Measurements from ENCODE around the gene ABCA7. TPM values are rescaled to one million over a fixed set of nuclear protein-coding genes. Genes with fewer than 3 reads are reported as not detected.
A peak's percentile ranks its signal among the peaks of the same experiment; 100 is the strongest.

ABCA7 gene
- total RNA-seq, 1 experiment from 2014 or later = 91.4 TPM

DNA sequence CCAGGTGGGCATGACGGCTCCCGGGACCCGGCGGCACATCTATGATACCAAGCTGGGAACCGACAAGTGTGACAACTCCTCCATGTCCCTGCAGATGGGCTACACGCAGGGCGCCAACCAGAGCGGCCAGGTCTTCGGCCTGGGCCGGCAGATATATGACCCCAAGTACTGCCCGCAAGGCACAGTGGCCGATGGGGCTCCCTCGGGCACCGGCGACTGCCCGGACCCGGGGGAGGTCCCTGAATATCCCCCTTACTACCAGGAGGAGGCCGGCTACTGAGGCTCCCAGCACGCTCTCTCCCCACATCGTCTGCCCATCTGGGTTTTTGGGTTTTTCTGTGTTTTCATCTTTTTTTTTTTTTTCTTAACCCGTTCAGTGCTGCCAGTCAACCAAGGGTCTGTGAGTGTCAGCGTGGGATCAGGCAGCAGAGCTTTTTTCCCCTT, 2.3 kb upstream of the ABCA7 start:
- Histone ChIP-seq H3K9ac (ENCODE audit: low read length) (no peak overlapping the region), H3K79me2 (ENCODE audit: insufficient read depth, low read length) (peaks cover 19% of the 10 kb centered on the region; the same call in 1 of the 2 replicates), H3K4me2 (ENCODE audit: low read length) (no peak overlapping the region), H3K4me3 (replicated peaks in 1 of 2; ENCODE audit: low read depth in 1 of 2, low read length in 2 of 2) (no peak overlapping the region), H3K4me1 (ENCODE audit: control insufficient read depth in 1 of 2, insufficient read depth in 2 of 2, low read length in 2 of 2) (peaks cover 16 to 49% of the 10 kb centered on the region in 2 experiments), H2AFZ (ENCODE audit: low read depth, low read length, poor library complexity, severe bottlenecking) (no peak overlapping the region), H3K27me3 (ENCODE audit: insufficient read depth, low read length) (no peaks in the 10 kb centered on the region), H3K36me3 (ENCODE audit: control insufficient read depth in 1 of 2, insufficient read depth in 2 of 2, low read length in 2 of 2) (peaks cover 8 to 12% of the 10 kb centered on the region in 2 experiments; a peak in 3 of 4 replicates), H4K20me1 (ENCODE audit: insufficient read depth) (no peaks in the 10 kb centered on the region), H3K9me2 (ENCODE audit: insufficient read depth) (no peaks in the 10 kb centered on the region), H3K27ac (ENCODE audit: low read depth, low read length) (peak overlapping the region; percentile 36; the same call in 1 of the 2 replicates), H3K9me3 (ENCODE audit: control insufficient read depth in 1 of 2, insufficient read depth in 1 of 2, low read depth in 1 of 2, low read length in 2 of 2) (no peaks in the 10 kb centered on the region)
- DNase-seq (ENCODE audit: low read depth, low spot score) (no peak), ATAC-seq (no peak)
- RAD21 ChIA-PET (ENCODE audit: low non-redundant PET in 1 of 2, low total read pairs in 2 of 2, uncharacterized antibody in 2 of 2, unreplicated experiment in 2 of 2) = no interaction called here
- POLR2A ChIA-PET = interaction anchor here (7.8 kb wide), 1 partner anchor 10 kb away, joined by 85 read pairs; the partner anchor contains the start of gene CNN2
- no TSS peak for BruUV-seq (replicated peaks)
- TF ChIP-seq, protein P1, sequence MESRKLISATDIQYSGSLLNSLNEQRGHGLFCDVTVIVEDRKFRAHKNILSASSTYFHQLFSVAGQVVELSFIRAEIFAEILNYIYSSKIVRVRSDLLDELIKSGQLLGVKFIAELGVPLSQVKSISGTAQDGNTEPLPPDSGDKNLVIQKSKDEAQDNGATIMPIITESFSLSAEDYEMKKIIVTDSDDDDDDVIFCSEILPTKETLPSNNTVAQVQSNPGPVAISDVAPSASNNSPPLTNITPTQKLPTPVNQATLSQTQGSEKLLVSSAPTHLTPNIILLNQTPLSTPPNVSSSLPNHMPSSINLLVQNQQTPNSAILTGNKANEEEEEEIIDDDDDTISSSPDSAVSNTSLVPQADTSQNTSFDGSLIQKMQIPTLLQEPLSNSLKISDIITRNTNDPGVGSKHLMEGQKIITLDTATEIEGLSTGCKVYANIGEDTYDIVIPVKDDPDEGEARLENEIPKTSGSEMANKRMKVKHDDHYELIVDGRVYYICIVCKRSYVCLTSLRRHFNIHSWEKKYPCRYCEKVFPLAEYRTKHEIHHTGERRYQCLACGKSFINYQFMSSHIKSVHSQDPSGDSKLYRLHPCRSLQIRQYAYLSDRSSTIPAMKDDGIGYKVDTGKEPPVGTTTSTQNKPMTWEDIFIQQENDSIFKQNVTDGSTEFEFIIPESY (IDR thresholded peaks at IDR 0.05; ENCODE audit: extremely low read depth, insufficient replicate concordance, low read length) = no peak
- no peak for TF ChIP-seq SIN3A (IDR thresholded peaks at IDR 0.05; ENCODE audit: low read depth)
- TF ChIP-seq RAD21 (IDR thresholded peaks at IDR 0.05; ENCODE audit: low read depth) = no peak
- no peak for TF ChIP-seq SRF (IDR thresholded peaks at IDR 0.05; ENCODE audit: low read depth)
- TF ChIP-seq JUND (IDR thresholded peaks at IDR 0.05) = no peak
- no peak for TF ChIP-seq POLR2A (IDR thresholded peaks at IDR 0.05; ENCODE audit: borderline replicate concordance, extremely low read depth, insufficient read depth, insufficient read length)
- TF ChIP-seq, protein P2, sequence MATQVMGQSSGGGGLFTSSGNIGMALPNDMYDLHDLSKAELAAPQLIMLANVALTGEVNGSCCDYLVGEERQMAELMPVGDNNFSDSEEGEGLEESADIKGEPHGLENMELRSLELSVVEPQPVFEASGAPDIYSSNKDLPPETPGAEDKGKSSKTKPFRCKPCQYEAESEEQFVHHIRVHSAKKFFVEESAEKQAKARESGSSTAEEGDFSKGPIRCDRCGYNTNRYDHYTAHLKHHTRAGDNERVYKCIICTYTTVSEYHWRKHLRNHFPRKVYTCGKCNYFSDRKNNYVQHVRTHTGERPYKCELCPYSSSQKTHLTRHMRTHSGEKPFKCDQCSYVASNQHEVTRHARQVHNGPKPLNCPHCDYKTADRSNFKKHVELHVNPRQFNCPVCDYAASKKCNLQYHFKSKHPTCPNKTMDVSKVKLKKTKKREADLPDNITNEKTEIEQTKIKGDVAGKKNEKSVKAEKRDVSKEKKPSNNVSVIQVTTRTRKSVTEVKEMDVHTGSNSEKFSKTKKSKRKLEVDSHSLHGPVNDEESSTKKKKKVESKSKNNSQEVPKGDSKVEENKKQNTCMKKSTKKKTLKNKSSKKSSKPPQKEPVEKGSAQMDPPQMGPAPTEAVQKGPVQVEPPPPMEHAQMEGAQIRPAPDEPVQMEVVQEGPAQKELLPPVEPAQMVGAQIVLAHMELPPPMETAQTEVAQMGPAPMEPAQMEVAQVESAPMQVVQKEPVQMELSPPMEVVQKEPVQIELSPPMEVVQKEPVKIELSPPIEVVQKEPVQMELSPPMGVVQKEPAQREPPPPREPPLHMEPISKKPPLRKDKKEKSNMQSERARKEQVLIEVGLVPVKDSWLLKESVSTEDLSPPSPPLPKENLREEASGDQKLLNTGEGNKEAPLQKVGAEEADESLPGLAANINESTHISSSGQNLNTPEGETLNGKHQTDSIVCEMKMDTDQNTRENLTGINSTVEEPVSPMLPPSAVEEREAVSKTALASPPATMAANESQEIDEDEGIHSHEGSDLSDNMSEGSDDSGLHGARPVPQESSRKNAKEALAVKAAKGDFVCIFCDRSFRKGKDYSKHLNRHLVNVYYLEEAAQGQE (IDR thresholded peaks at IDR 0.05; ENCODE audit: low read depth) = no peak
- no peak for TF ChIP-seq EZH2 (IDR thresholded peaks at IDR 0.05)
- no peak for TF ChIP-seq YY1 (IDR thresholded peaks at IDR 0.05; ENCODE audit: extremely low read depth, insufficient replicate concordance, low read depth, low read length)
- TF ChIP-seq CBX3 (IDR thresholded peaks at IDR 0.05; ENCODE audit: low read depth) = no peak
- TF ChIP-seq, protein P3, sequence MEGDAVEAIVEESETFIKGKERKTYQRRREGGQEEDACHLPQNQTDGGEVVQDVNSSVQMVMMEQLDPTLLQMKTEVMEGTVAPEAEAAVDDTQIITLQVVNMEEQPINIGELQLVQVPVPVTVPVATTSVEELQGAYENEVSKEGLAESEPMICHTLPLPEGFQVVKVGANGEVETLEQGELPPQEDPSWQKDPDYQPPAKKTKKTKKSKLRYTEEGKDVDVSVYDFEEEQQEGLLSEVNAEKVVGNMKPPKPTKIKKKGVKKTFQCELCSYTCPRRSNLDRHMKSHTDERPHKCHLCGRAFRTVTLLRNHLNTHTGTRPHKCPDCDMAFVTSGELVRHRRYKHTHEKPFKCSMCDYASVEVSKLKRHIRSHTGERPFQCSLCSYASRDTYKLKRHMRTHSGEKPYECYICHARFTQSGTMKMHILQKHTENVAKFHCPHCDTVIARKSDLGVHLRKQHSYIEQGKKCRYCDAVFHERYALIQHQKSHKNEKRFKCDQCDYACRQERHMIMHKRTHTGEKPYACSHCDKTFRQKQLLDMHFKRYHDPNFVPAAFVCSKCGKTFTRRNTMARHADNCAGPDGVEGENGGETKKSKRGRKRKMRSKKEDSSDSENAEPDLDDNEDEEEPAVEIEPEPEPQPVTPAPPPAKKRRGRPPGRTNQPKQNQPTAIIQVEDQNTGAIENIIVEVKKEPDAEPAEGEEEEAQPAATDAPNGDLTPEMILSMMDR (IDR thresholded peaks at IDR 0.05 in 2 of 3, conservative IDR thresholded peaks at IDR 0.05 in 1 of 3; ENCODE audit: borderline replicate concordance in 1 of 3, insufficient read depth in 1 of 3, low read depth in 2 of 3, low read length in 2 of 3) = no peak
- TF ChIP-seq EGR1 (IDR thresholded peaks at IDR 0.05; ENCODE audit: low read depth) = no peak
- no peak for TF ChIP-seq ZFX (IDR thresholded peaks at IDR 0.05)
- no peak for TF ChIP-seq CEBPB (IDR thresholded peaks at IDR 0.05; ENCODE audit: low read depth)
- TF ChIP-seq SP1 (IDR thresholded peaks at IDR 0.05; ENCODE audit: low read depth) = no peak
- no peak for TF ChIP-seq ZNF274 (IDR thresholded peaks at IDR 0.05; ENCODE audit: low read depth, low read length)
- intact Hi-C loops (cut with micrococcal nuclease) = no loop called here
- CTCF ChIA-PET = no interaction called here

Data from HCT116 (cell line).